GM19043 (cell line): ENCODE results near the gene NELFB.

ENCODE experiments used
- ATAC-seq: cut with Tn5 transposase; IDR thresholded peaks from one replicate; pipeline ENCODE4 v1.9.1; 2021; ENCODE audit warnings: low read depth; ENCODE audit not compliant: unreplicated experiment

NELFB gene

GRCh38 chr9:137254624-137255447, at the start of gene NELFB:
Gene NELFB, plus strand, starts transcription at chr9:137255327.
- ATAC-seq, result peak; percentile 79

DNA sequence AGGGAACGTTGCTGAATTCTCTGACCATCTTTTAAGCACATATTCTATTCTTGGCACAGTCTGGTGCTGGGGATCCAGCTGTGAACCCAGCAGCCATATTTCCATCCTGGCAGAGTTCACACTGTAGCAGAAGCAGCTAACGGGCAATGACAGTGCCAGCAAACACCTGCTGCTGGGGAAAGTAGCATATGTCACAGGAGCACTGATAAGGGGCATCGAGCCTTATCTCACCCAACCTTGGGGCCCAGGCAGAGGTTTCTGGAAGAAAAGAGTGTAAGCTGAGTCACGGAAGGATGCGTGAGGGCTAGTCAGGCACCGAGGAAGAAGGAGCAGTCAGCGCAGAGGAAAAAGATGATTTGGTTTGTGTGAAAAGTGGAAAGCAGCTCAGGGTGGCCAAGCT, 48.5 kb upstream of the NELFB start:
- ATAC-seq, result no peak

- no peak for ATAC-seq
These were observed 43.6 kb upstream of the NELFB start for GRCh38 chr9:137211532-137211931.

DNA sequence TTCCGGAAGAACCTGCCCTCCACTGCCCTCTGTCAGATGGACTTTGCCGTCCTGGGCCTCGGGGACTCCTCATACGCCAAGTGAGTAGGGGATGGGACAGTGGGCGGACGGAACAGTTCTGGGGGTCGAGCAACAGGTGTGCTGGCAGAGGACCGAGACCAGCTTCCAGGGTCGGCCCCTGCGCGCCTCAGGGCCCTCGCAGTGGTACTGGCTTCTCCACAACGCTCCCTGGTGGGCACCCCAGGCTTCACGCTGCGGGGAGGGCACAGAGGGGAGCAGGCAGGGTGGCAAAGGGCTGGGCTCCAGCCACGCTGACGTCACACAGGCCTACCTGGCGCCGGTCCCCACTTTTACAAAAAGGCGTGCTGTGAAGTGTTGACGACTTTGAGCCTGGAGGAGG, 42.6 kb upstream of the NELFB start:
- no peak for ATAC-seq

- no peak for ATAC-seq
These were observed 41.7 kb upstream of the NELFB start for GRCh38 chr9:137213160-137214060.

DNA sequence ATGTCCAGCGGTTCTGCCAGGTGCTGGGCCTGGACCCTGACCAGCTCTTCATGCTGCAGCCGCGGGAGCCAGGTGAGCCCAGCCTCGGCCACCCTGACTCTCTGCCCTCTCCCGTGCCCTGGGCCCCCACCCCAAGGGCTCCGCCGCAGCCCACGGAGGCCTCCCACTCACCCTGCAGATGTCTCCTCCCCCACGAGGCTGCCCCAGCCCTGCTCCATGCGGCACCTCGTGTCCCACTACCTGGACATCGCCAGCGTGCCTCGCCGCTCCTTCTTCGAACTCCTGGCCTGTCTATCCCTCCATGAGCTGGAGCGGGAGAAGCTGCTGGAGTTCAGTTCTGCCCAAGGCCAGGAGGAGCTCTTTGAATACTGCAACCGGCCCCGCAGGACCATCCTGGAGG, 40.5 kb upstream of the NELFB start:
- no peak for ATAC-seq

GRCh38 chr9:137215196-137215986, 39.7 kb upstream of the NELFB start:
- ATAC-seq, result no peak

- no peak for ATAC-seq
These were observed 38.8 kb upstream of the NELFB start for GRCh38 chr9:137216188-137216965.

- no peak for ATAC-seq
These were observed 37.6 kb upstream of the NELFB start for GRCh38 chr9:137217276-137218211.

DNA sequence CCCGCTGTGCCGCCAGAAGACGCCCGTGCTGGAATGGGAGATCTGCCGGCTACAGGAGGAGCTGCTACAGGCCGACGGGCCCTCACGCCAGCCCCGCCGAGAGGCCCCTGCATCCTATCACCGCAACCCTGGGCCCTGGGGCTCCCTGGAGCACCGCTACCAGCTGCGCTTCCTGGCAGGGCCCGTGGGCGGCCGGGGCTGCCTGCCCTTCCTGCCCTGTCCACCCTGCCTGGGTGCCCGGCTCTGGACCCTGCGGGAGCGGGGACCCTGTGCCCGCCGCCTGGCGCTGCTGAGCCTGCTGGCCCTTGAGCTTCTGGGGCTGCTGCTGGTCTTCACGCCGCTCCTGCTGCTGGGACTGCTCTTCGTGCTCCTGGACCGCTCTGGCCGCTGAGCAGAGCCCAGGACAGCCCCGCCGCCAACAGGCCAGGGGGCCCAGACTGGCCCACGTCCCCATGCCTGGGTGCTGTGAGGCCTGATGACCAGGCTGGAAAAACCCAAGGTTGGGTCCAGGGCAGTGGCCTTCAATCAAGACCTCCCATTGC, 36.8 kb upstream of the NELFB start:
- ATAC-seq, result no peak

DNA sequence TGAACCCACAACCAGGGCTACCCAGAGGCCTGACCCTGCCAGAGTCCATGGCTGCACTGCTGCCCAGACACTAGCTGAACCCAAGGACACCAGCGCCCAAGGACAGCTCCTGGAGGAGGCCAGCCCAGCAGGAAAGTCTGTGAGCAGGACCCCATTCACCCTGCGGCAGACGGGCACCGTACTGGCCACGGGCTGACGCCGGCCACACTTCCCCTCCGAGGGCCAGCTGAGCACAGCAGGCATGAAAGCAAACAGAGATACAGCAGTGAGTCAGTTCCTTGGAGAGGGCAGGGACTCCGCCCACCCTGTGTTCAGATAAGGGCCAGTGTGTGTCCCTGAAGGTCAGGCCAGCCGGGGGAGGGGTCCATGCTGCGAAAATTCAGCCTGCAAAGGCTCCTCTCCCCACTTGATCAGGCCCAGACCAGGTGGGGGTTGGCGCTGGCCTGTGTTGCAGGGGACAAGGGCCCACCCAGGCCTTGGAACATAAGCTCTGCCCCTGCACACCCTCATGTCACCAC, 36.3 kb upstream of the NELFB start:
- no peak for ATAC-seq

DNA sequence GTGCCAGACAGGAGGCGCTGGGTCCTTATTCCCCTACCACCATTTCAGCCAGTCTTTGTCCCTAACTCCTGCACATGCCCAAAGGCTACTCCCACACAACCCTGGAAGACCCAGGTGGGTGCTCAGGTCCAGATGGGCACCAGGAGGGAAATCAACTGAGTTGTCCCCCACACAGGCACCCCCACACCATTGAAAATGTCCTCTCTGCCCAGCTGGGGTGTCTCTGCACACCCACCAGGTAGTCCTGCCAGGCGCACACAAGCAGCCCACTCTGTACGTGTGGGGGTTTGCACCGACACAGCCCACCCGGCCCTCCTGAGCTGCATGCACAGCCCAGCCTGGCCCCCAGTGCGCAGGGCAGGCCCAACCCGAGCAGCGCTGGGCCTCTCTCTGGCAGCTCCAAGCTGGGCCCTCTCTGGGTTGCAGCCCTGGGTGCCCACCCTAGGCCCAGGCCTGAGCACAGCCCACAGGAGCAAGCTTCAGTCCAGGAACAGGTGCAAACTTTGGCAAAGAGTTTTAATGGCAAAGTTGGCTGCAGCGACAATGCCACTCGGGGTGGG, 35.3 kb upstream of the NELFB start:
- no peak for ATAC-seq

- no peak for ATAC-seq
These were observed 34.6 kb upstream of the NELFB start for GRCh38 chr9:137220317-137221094.

DNA sequence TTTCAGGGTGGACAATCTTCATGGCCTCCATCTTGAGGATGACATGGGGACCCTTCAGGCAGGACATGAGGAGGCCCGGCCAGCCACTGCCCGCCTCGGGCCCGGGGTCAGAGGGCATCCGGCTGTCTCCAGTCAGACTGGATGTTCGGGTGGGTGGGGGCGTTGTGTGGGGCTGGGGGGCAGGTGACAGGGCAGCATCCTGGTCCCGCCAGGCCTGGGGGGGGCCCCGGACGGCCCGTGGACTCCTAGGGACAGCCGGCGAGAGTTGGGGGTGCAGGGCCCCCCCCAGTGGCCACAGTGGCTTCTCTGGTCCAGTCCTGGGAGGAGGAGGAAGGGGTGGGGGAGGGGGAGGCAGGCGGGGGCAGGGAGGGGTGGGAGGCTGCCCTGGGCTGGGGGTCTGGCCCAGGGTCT, 34.0 kb upstream of the NELFB start:
- ATAC-seq, result no peak

- no peak for ATAC-seq
These were observed 33.5 kb upstream of the NELFB start for GRCh38 chr9:137221506-137222111.

DNA sequence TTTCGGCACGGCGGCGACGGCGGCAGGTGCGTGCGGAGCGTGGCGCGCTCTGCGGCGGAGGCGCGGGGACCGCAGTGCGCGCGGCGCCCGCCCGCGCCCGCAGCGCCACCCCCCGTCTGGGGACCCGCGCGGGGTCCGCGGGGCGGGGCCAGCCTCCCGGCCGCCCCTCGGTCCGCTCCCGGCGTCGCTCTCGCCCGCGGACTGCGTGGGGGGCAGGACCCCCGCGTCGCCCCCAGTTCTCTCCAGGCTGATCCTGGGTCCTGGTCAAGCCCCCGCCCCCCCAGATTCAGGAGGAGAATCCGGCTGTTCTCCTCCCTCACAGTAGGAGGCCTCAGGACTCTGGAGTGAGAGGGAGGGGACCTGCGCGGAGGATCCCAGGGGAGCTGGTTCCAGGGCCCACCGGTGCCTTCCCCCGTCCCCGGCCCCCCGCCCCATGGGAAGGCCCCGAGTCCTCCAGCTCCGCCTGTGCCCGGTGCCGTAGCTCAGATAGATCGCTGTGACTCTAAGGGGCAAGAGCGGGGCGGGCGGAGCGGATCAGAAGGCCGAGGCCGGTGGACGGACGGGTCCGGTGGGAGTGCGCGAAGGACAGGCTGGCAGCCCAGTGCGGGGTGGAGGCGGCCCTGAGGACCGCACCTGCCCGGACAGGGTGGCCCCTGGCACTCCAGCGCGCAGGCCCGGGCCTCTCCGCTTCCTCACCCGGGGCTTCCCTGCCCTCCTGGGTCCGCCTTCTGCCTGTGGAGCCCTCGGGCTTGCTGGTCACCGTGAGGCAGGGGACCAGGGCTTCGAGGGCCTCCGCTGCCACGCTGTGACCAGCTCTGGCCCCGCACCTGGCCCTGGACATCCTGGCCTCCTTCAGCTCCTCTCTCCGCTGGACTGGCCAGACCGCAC, 32.7 kb upstream of the NELFB start, which contains the start of gene RNF208:
Gene RNF208 (minus strand): TSS at position 51 of the 888 bp plus-strand sequence. CDS start 1,028 bp downstream, outside the sequence.
- ATAC-seq, result no peak
